ENCODE data around the gene ANO1. TPM values are rescaled to one million over a fixed set of nuclear protein-coding genes. Genes with fewer than 3 reads are reported as not detected.

The ANO1 gene
- total RNA-seq, 6 experiments from 2014 or later = not detected

DNA sequence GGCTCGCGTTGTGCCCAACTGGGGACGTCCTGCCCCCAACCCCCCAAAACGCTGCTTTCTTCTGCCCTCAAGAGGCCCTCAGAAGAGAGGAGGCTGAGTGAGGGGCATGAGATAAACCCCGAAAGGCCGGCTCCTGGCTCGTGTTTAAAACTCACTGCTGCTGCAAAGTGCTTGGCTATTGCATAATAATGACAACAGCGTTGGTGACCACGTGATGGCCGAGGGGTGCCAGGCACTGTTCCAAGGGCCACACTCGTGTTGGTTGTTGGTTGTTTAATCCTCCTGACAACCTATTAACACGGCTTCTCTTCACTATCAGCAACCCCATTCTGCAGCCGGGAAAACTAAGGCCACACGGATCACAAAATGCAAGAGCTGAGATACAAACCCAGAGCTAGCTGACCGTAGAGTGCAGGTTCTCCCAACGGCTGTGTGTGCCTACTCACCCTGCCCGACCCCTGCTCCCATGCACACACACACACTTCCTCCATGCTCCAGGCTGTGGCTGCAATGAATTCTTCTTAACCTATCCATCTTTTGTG is 51.0 kb downstream of the ANO1 start:
- Mint-ChIP-seq H3K9me3 (no peaks in the 10 kb centered on the region), H3K4me3 (no peak overlapping the region), H3K27ac (no peak overlapping the region), H3K4me1 (ENCODE audit: low read depth) (peaks cover 7% of the 10 kb centered on the region), H3K27me3 (ENCODE audit: insufficient read depth) (peaks cover 46% of the 10 kb centered on the region), H3K36me3 (ENCODE audit: low read depth) (no peaks in the 10 kb centered on the region)
- no peak for DNase-seq
- TF ChIP-seq, protein P1, sequence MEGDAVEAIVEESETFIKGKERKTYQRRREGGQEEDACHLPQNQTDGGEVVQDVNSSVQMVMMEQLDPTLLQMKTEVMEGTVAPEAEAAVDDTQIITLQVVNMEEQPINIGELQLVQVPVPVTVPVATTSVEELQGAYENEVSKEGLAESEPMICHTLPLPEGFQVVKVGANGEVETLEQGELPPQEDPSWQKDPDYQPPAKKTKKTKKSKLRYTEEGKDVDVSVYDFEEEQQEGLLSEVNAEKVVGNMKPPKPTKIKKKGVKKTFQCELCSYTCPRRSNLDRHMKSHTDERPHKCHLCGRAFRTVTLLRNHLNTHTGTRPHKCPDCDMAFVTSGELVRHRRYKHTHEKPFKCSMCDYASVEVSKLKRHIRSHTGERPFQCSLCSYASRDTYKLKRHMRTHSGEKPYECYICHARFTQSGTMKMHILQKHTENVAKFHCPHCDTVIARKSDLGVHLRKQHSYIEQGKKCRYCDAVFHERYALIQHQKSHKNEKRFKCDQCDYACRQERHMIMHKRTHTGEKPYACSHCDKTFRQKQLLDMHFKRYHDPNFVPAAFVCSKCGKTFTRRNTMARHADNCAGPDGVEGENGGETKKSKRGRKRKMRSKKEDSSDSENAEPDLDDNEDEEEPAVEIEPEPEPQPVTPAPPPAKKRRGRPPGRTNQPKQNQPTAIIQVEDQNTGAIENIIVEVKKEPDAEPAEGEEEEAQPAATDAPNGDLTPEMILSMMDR (IDR thresholded peaks at IDR 0.05) = no peak

DNA sequence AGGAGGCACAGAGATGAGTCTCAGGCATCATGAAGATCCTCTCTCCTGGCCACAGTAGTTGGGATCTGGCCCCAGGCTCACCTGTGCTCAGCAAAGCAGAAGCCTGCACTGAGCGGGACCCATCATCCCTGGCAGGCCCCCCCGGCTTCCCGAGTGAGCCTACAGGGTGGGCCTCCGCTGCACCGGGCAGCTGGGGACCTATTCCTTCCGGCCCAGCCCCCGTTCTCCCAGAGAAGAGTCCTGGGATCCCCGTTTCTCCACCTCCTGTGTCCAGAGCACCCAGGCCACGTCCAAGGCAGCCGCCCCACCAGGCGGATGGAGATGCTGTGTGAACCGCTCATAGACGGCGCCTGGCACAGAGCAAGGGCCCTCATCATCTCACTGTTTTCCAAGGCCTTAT is 52.5 kb downstream of the ANO1 start:
- Mint-ChIP-seq H3K4me1 (ENCODE audit: low read depth) (peaks cover 11% of the 10 kb centered on the region), H3K27ac (no peak overlapping the region), H3K36me3 (ENCODE audit: low read depth) (no peaks in the 10 kb centered on the region), H3K4me3 (no peak overlapping the region), H3K9me3 (no peaks in the 10 kb centered on the region), H3K27me3 (ENCODE audit: insufficient read depth) (peaks cover 54% of the 10 kb centered on the region)
- DNase-seq = no peak
- TF ChIP-seq, protein P1 (IDR thresholded peaks at IDR 0.05) = no peak

DNA sequence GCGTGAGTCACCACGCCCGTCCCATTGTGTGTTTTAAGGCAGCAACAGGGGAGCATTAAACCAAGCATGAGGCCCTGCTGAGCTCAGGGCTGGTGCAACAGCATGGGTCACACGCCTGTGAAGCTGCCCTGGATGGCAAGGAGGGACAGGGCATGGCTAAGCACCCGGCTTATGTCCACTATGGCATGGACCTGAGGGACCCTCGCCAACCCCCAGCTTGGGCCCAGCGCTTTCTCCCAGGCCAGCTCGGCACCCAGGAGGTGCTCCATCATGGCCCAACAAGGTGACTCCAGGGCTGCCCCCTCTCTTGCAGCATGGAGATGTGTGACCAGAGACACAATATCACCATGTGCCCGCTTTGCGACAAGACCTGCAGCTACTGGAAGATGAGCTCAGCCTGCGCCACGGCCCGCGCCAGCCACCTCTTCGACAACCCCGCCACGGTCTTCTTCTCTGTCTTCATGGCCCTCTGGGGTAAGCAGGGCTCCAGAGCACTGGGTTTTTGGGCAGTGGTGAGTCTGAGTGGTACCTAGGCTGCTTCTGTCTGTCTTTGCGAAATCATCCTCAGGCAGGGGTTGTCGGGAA is 53.6 kb downstream of the ANO1 start:
- H3K9me3 Mint-ChIP-seq = no peaks in the 10 kb centered on the region
- H3K36me3 Mint-ChIP-seq (ENCODE audit: low read depth) = no peaks in the 10 kb centered on the region
- TF ChIP-seq, protein P1 (IDR thresholded peaks at IDR 0.05) = no peak
- H3K4me3 Mint-ChIP-seq = no peak overlapping the region
- peaks cover 53% of the 10 kb centered on the region for H3K27me3 Mint-ChIP-seq (ENCODE audit: insufficient read depth)
- no peak for DNase-seq
- H3K27ac Mint-ChIP-seq = no peak overlapping the region
- H3K4me1 Mint-ChIP-seq (ENCODE audit: low read depth) = peaks cover 11% of the 10 kb centered on the region

DNA sequence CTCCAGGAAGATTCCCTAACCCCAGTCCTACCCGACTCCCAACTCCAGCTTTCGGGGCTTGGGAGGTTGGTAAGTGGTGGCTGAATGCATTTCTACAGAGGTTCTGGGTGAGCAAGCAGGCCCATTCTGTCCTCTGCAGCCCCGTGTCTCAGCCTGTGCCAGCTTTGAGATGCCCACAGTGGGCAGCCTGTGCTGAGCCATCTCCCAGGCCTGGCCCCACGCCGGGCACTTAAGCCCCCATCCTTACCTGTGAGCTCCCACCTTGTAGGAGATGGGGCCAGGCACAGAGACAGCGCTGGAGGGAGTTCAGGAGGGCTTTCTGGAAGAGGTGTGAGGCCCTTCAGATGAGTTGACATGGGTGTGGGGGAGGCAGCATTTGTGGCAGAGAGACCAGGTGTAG is 54.5 kb downstream of the ANO1 start:
- Mint-ChIP-seq H3K4me3 (no peak overlapping the region), H3K4me1 (ENCODE audit: low read depth) (peaks cover 11% of the 10 kb centered on the region), H3K27me3 (ENCODE audit: insufficient read depth) (peaks cover 53% of the 10 kb centered on the region), H3K36me3 (ENCODE audit: low read depth) (no peaks in the 10 kb centered on the region), H3K9me3 (no peaks in the 10 kb centered on the region), H3K27ac (no peak overlapping the region)
- TF ChIP-seq, protein P1 (IDR thresholded peaks at IDR 0.05) = no peak
- no peak for DNase-seq

DNA sequence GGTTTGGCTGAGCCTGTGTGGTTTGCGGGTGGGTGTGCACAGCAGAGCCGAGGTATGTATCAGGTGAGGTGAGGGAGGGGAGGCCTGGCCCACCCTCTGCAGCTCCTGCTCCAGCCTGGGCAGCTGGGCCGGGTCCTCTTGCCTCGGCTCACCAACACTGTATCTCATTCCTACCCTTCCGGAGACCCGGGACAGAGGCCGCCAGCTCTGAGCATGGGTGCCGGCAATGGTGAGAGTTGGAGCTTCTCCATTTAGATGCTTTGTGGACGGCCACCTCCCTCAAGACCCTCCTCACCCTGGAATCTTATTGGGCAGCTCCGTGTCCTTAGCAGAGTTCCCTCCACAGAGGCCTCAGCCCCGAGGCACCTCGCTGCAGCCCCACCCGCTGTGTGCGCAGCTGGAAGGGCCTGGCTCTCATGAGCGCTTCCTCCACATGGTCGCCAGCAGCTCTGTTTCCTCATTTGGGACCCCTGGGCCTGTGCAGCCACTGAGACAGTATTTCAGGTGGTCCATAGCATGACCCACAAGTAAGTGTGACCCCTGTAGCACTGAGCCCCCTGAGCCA is 55.7 kb downstream of the ANO1 start:
- Mint-ChIP-seq H3K4me1 (ENCODE audit: low read depth) (0 out of 2 replicates have a peak, but pooled peaks cover 4% of the 10 kb centered on the region), H3K9me3 (no peaks in the 10 kb centered on the region), H3K27ac (no peak overlapping the region), H3K27me3 (ENCODE audit: insufficient read depth) (peaks cover 50% of the 10 kb centered on the region), H3K36me3 (ENCODE audit: low read depth) (no peaks in the 10 kb centered on the region), H3K4me3 (no peak overlapping the region)
- TF ChIP-seq, protein P1 (IDR thresholded peaks at IDR 0.05) = no peak
- DNase-seq = no peak

Data from HFFc6 (cell line).